ENCODE data around the gene CEP170B.

DNA sequence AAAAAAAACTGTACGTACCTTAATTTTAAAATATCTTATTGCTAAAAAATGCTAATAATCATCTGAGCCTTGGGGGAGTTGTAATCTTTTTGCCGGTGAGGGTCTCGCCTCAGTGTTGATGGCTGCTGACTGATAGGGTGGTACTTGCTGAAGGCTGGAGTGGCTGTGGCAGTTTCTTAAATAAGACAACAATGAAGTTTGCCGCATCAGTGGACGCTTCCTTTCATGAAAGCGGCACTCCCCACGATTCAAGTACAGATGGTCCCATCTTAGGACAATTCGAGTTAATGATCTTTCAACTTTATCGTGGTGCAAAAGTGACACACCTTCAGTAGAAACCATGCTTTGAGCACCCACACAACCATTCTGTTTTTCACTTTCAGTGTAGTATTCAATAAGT is 52.0 kb downstream of the CEP170B start:
- TF ChIP-seq, protein P1, sequence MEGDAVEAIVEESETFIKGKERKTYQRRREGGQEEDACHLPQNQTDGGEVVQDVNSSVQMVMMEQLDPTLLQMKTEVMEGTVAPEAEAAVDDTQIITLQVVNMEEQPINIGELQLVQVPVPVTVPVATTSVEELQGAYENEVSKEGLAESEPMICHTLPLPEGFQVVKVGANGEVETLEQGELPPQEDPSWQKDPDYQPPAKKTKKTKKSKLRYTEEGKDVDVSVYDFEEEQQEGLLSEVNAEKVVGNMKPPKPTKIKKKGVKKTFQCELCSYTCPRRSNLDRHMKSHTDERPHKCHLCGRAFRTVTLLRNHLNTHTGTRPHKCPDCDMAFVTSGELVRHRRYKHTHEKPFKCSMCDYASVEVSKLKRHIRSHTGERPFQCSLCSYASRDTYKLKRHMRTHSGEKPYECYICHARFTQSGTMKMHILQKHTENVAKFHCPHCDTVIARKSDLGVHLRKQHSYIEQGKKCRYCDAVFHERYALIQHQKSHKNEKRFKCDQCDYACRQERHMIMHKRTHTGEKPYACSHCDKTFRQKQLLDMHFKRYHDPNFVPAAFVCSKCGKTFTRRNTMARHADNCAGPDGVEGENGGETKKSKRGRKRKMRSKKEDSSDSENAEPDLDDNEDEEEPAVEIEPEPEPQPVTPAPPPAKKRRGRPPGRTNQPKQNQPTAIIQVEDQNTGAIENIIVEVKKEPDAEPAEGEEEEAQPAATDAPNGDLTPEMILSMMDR (conservative IDR thresholded peaks at IDR 0.05 in 1 of 2, IDR thresholded peaks at IDR 0.05 in 1 of 2; ENCODE audit: extremely low read depth in 1 of 2, insufficient read depth in 1 of 2, low read depth in 1 of 2, low read length in 2 of 2): no peak
- TF ChIP-seq EZH2 (IDR thresholded peaks at IDR 0.05; ENCODE audit: borderline replicate concordance, low read length): no peak

Data from mammary epithelial cell (primary cell).